GM18526 (cell line): ENCODE measurements around the gene TTC21B.

ENCODE experiments used
- POLR2A ChIP-seq: IDR thresholded peaks from 3 replicates; pipeline ENCODE4 v1.6.1; 2011; ENCODE audit not compliant: insufficient read length; ENCODE audit errors: extremely low read depth

Gene TTC21B

DNA sequence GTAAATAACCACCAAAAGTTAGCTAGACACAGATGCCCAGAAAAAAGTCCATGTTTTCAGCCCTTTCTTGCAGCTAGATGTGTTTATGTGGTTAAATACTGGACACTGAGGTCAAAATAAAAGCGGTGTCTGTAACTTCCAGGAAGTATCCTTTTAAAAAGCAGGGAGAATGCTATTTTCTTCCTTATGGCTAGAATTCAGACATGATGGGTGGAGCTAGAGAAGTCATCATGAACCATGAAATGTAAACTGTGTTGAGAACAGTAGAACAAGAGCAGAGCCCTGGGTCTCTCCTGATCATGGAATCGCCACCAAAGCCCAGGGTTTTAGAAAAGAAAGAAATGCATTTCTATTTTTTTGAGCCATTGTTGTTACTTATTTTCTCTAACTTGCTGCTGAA lies 118.2 kb downstream of the TTC21B start:
- TF ChIP-seq POLR2A: no peak

DNA sequence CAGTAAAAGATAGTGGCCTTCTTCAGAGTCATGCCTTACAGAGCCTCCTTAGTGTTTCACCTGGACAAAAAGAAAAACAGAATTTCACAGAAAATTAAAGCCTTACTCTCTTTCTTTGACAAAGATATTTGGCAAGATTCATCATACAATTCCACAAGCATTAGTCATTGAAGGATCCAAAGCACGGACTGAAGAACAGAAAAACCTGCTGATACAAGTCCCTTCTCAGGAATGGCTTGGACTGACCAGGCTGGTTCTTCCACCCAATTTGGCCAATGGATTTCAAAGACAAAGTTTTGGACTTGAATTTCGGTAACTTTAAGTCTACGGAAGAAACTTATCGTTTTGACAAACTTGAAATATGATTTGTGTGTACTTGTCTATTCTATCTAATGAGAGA lies 120.4 kb downstream of the TTC21B start:
- no peak for TF ChIP-seq POLR2A

DNA sequence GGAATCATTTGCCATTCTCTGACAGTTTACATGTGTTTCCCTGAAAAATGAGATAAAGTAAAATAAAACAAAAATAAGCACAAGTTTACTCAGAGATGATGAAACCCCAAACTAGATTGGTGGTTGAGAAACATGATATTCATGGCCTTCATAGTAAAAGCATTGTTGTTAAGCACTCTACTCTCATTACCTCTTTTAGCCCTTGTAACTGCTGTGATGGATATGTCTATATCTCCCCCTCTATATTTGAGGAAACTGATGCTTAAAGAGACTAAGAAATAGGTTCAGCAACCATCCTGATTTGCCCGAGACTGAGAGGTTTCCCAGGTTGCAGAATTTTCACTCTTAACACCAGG lies 125.7 kb downstream of the TTC21B start:
- TF ChIP-seq POLR2A: no peak

DNA sequence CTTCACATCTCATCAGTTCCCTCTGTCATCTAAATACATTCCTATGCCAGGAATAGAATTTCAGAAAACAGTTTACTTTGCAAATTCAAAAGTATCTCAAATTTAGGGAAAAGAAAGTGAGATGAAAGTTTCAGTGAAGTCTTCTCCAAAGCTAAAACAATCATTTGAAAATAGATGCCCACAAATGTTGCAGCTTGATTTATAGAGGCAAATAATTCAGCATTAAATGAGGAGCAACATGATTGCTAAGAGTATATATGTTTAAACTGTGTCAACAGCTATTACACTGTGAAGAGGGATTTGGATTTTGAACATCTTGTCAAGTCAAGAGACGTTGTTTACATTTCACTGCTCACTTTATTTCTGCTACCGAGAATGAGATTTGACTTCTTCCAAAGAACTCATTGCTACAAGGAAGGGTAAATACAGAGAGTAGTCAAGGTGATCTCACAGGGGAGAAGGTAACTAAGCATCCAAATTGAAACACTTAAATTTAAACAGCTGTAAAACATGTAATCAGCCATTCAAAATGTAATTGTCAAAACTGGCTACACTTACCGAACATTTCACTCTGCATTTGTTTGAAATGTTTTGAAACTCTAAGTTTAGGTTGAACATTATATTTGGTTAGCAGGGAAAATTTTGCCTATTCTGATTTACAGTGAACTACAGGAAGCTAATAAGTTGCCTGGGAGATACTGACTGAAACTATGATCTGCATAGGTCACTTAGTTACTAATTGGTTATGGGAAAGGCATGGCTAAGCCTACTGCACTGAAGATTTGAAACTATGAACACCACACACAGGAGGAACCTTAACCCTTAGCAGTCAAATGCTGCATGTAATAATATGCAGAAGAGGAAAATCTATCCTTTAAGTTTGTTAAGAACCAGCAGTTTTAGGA lies 126.3 kb downstream of the TTC21B start:
- no peak for TF ChIP-seq POLR2A

DNA sequence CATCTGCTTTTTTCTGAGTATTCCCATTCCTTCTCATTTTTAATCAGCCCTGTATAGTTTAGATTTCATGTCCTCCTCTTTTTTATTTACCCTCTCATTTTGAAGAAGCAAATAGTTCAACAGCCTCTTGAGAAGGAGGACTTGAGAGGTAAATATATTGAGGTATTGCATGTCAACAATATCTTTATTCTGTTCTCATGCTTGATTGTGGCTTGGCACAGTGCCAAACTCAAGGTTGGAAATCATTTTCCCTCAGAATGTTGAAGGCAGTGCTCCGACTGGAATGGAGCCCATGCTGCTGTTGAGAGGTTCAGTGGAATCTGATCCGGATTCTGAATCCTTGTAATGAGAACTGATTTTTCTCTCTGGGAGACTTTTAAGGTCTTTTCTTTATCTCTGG lies 128.5 kb downstream of the TTC21B start:
- TF ChIP-seq POLR2A: no peak
